ENCODE data around the gene EPG5.
"Not testable (repeated sequence)": the region's sequence is repeated elsewhere in the genome, so short reads cannot be mapped to it uniquely, and the experiment has no call there.

Gene EPG5

GRCh38 chr18:45834306-45834705 lies 132.8 kb downstream of the EPG5 start:
- in situ Hi-C loops (cut with MboI; ENCODE audit: low sequenced_read_pairs, unreplicated experiment): no loop called here
- no peak for DNase-seq (ENCODE audit: low spot score)
- TF ChIP-seq, protein P1, sequence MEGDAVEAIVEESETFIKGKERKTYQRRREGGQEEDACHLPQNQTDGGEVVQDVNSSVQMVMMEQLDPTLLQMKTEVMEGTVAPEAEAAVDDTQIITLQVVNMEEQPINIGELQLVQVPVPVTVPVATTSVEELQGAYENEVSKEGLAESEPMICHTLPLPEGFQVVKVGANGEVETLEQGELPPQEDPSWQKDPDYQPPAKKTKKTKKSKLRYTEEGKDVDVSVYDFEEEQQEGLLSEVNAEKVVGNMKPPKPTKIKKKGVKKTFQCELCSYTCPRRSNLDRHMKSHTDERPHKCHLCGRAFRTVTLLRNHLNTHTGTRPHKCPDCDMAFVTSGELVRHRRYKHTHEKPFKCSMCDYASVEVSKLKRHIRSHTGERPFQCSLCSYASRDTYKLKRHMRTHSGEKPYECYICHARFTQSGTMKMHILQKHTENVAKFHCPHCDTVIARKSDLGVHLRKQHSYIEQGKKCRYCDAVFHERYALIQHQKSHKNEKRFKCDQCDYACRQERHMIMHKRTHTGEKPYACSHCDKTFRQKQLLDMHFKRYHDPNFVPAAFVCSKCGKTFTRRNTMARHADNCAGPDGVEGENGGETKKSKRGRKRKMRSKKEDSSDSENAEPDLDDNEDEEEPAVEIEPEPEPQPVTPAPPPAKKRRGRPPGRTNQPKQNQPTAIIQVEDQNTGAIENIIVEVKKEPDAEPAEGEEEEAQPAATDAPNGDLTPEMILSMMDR (IDR thresholded peaks at IDR 0.05; ENCODE audit: borderline replicate concordance, control extremely low read depth, extremely low read depth, insufficient read depth, missing control alignments): no peak

DNA sequence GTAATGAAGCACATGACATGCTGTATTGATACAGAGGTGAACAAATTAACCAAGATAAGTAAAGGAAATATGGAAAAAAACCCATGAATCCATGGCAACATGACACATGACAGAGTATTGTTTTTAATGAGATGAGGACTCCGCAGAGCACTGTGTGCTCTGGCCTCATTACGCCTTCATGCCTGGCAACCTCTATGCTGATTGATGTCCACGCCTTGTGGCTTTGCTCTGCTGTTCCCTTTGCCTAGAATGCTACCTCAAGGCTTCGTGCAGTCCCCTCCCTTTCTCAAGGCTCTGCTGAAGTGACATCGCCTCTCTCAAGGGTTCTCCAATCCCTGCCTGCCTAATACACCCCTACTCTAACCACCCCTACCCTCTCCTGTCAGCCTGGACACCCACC lies 133.3 kb downstream of the EPG5 start:
- DNase-seq (ENCODE audit: low spot score): no peak
- TF ChIP-seq, protein P1 (IDR thresholded peaks at IDR 0.05; ENCODE audit: borderline replicate concordance, control extremely low read depth, extremely low read depth, insufficient read depth, missing control alignments): no peak
- in situ Hi-C loops (cut with MboI; ENCODE audit: low sequenced_read_pairs, unreplicated experiment): no loop called here

GRCh38 chr18:45830917-45831316 lies 136.2 kb downstream of the EPG5 start:
- in situ Hi-C loops (cut with MboI; ENCODE audit: low sequenced_read_pairs, unreplicated experiment): no loop called here
- TF ChIP-seq, protein P1 (IDR thresholded peaks at IDR 0.05; ENCODE audit: borderline replicate concordance, control extremely low read depth, extremely low read depth, insufficient read depth, missing control alignments): no peak
- DNase-seq (ENCODE audit: low spot score): no peak

GRCh38 chr18:45829855-45830254 lies 137.3 kb downstream of the EPG5 start:
- TF ChIP-seq, protein P1 (IDR thresholded peaks at IDR 0.05; ENCODE audit: borderline replicate concordance, control extremely low read depth, extremely low read depth, insufficient read depth, missing control alignments): no peak
- no peak for DNase-seq (ENCODE audit: low spot score)
- in situ Hi-C loops (cut with MboI; ENCODE audit: low sequenced_read_pairs, unreplicated experiment): no loop called here

- no peak for DNase-seq (ENCODE audit: low spot score)
- TF ChIP-seq, protein P1 (IDR thresholded peaks at IDR 0.05; ENCODE audit: borderline replicate concordance, control extremely low read depth, extremely low read depth, insufficient read depth, missing control alignments): no peak
- in situ Hi-C loops (cut with MboI; ENCODE audit: low sequenced_read_pairs, unreplicated experiment): no loop called here
Measured at GRCh38 chr18:45828917-45829811, 138.0 kb downstream of the EPG5 start.

DNA sequence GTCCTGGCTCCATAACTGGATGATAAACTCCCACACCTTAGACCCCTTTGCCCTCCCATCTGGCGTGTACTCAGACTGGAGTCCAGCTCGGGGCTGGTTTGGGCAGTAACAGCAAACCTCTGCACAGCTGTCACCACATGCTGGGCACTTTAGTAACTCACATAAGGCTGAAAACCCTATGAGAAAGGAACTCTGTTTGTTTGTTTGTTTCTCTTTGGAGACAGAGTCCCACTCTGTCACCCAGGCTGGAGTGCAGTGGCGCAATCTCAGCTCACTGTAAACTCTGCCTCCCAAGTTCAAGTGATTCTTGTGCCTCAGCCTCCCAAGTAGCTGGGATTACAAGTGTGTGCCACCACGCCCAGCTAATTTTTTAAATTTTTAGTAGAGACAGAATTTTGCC lies 140.4 kb downstream of the EPG5 start:
- DNase-seq (ENCODE audit: low spot score); in situ Hi-C loops (cut with MboI; ENCODE audit: low sequenced_read_pairs, unreplicated experiment): not testable (repeated sequence)

DNA sequence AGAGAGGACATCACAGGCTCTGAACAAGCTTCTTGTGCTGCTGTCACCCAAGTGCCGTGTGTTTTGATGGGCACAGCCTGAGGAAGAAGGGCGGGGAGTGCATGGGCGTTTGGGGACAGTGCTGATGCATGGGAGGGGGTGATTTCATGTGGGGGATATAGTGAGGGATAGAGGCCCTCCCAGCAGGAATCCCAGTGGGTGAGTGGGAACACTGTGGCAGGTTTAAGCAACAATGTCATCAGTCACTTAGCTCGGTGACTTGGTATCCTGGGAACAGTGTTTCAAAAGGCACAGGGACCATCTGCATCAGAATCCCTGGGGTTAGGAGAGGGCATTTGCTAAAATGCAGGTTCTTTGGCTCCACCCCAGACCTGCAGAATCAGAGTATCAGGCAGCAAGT lies 141.0 kb downstream of the EPG5 start:
- in situ Hi-C loops (cut with MboI; ENCODE audit: low sequenced_read_pairs, unreplicated experiment): no loop called here
- no peak for DNase-seq (ENCODE audit: low spot score)

More for the DNA sequence above, 141.0 kb downstream of the EPG5 start:
- TF ChIP-seq, protein P1 (IDR thresholded peaks at IDR 0.05; ENCODE audit: borderline replicate concordance, control extremely low read depth, extremely low read depth, insufficient read depth, missing control alignments): no peak

Data from GM13976 (cell line).